K562 (cell line): ENCODE data around the gene GINS2. TPM values are rescaled to one million over a fixed set of nuclear protein-coding genes. Genes with fewer than 3 reads are reported as not detected.

ENCODE experiments used
- ARHGAP35 ChIP-seq: fragments of 450-650 bp; IDR thresholded peaks from 2 replicates; pipeline ENCODE4 v1.6.1; 2018; ENCODE audit not compliant: partially characterized antibody
- BCOR ChIP-seq: fragments of 450-650 bp; IDR thresholded peaks from 2 replicates; pipeline ENCODE4 v1.6.1; 2016
- CEBPB ChIP-seq: fragments of 450-650 bp; IDR thresholded peaks from 2 replicates; pipeline ENCODE4 v1.6.1; 2016; ENCODE audit warnings: missing genetic modification characterization, missing compliant biosample characterization
- ELF1 ChIP-seq: fragments of 200-800 bp; sonication (Bioruptor generic); IDR thresholded peaks from 2 replicates; pipeline ENCODE4 v1.6.1; 2016; ENCODE audit warnings: missing genetic modification characterization, missing compliant biosample characterization
- FOXA3 ChIP-seq, 2 experiments: fragments of 450-650 bp in 1 of 2; sonication (generic) in 1 of 2; formaldehyde crosslinking; IDR thresholded peaks in 1 of 2; conservative IDR thresholded peaks in 1 of 2; 2 replicates each; pipeline versions ENCODE4 v1.4.0 to v1.8.0; 2020 to 2022; ENCODE audit warnings: mild to moderate bottlenecking in 2 of 2, missing genetic modification reagents in 1 of 2
- FOXP1 ChIP-seq: sonication (generic); formaldehyde crosslinking; IDR thresholded peaks from 2 replicates; pipeline ENCODE4 v1.8.0; 2022; ENCODE audit warnings: mild to moderate bottlenecking, missing genetic modification reagents
- GATAD2B ChIP-seq: fragments of 450-650 bp; IDR thresholded peaks from 2 replicates; pipeline ENCODE4 v1.6.1; 2017; ENCODE audit warnings: mild to moderate bottlenecking, borderline replicate concordance
- MAFG ChIP-seq: fragments of 450-650 bp; conservative IDR thresholded peaks from 2 replicates; pipeline ENCODE4 v1.6.1; 2016; ENCODE audit warnings: missing genetic modification characterization, missing compliant biosample characterization
- RAD21 ChIP-seq, 2 experiments: fragments of 250-450 bp in 1 of 2; fragments of 450-650 bp in 1 of 2; sonication (Bioruptor Pico) in 1 of 2; formaldehyde crosslinking in 1 of 2; IDR thresholded peaks in 1 of 2; conservative IDR thresholded peaks in 1 of 2; 2 replicates each; pipeline versions ENCODE4 v1.4.0 to v1.8.0; 2020 to 2022; ENCODE audit warnings: mild to moderate bottlenecking in 2 of 2, moderate library complexity in 1 of 2
- SIN3A ChIP-seq, 2 experiments: fragments of 150-350 bp in 1 of 2; IDR thresholded peaks; 2 replicates each; pipeline ENCODE4 v1.6.1; 2011 to 2016; ENCODE audit warnings: borderline replicate concordance in 2 of 2, low read depth in 2 of 2, low read length in 2 of 2, mild to moderate bottlenecking in 2 of 2, moderate library complexity in 2 of 2; ENCODE audit not compliant: control insufficient read depth in 1 of 2
- SRF ChIP-seq, 2 experiments: fragments of 250-450, 450-650 bp in 1 of 2; sonication (Bioruptor Pico) in 1 of 2; sonication (generic) in 1 of 2; formaldehyde crosslinking; IDR thresholded peaks; 2 replicates each; pipeline versions ENCODE4 v1.5.0 to v1.5.1; 2020 to 2022; ENCODE audit warnings: mild to moderate bottlenecking in 1 of 2, missing genetic modification reagents in 1 of 2
- SRSF7 ChIP-seq: fragments of 200-400 bp; formaldehyde crosslinking; optimal IDR thresholded peaks from 2 replicates; pipeline ENCODE3; 2017; ENCODE audit warnings: mild to moderate bottlenecking, low read depth, low read length
- TCF3 ChIP-seq: sonication (generic); formaldehyde crosslinking; IDR thresholded peaks from 2 replicates; pipeline ENCODE4 v1.4.0; 2020; ENCODE audit warnings: mild to moderate bottlenecking, missing genetic modification reagents
- XRCC5 ChIP-seq: fragments of 200-400 bp; formaldehyde crosslinking; IDR thresholded peaks from 2 replicates; pipeline ENCODE4 v1.6.1; 2017; ENCODE audit warnings: low read depth, mild to moderate bottlenecking, low read length
- ZNF764 ChIP-seq: fragments of 250-450 bp; sonication (Bioruptor Pico); IDR thresholded peaks from 2 replicates; pipeline ENCODE4 v1.4.0; 2020; ENCODE audit warnings: low read depth, mild to moderate bottlenecking, moderate library complexity
- polyA plus RNA-seq, 8 experiments: library from polyadenylated mRNA; depleted of rRNA in 4 of 8; stranded (reverse) in 5 of 8; unstranded in 3 of 8; fragments of >200 nt; fragmentation: Nextera tagmentation in 2 of 8; fragmentation: Illumina TruSeq in 1 of 8; extraction: Ambion mirVana in 2 of 8; extraction: Trizol in 1 of 8; gene quantifications; 2 replicates each; pipeline versions ENCODE4 v1.2.1 to v1.2.3, GENCODE V29; 2011 to 2014; ENCODE audit warnings: inconsistent platforms in 1 of 8, missing spikeins in 1 of 8
- total RNA-seq, 7 experiments: library from RNA; depleted of rRNA in 6 of 7; stranded (reverse); fragments of >200 nt in 6 of 7; fragmentation: Illumina TruSeq in 2 of 7; extraction: Trizol in 2 of 7; gene quantifications; 2 replicates each; pipeline versions ENCODE4 v1.2.1 to v1.2.3, GENCODE V29; 2011 to 2021; ENCODE audit warnings: low replicate concordance in 1 of 7
- TF ChIP-seq, protein P1 (sequence below), 2 experiments: IDR thresholded peaks in 1 of 2; conservative IDR thresholded peaks in 1 of 2; 2 replicates each; pipeline ENCODE4 v1.6.1; 2016; ENCODE audit warnings: low read depth in 2 of 2, mild to moderate bottlenecking in 1 of 2, missing compliant biosample characterization in 1 of 2, missing genetic modification characterization in 1 of 2, moderate library complexity in 1 of 2
- TF ChIP-seq, protein P2 (sequence below): fragments of 450-650 bp; formaldehyde crosslinking; IDR thresholded peaks from 2 replicates; pipeline ENCODE4 v1.4.0; 2022; ENCODE audit warnings: missing genetic modification characterization

Gene GINS2
- total and polyA plus RNA-seq, 9 of the 15 experiments (the other 6 are each of a cell fraction or from before 2014, with no cell fraction given): 40.4 to 76.2 (median 44.6) TPM

DNA sequence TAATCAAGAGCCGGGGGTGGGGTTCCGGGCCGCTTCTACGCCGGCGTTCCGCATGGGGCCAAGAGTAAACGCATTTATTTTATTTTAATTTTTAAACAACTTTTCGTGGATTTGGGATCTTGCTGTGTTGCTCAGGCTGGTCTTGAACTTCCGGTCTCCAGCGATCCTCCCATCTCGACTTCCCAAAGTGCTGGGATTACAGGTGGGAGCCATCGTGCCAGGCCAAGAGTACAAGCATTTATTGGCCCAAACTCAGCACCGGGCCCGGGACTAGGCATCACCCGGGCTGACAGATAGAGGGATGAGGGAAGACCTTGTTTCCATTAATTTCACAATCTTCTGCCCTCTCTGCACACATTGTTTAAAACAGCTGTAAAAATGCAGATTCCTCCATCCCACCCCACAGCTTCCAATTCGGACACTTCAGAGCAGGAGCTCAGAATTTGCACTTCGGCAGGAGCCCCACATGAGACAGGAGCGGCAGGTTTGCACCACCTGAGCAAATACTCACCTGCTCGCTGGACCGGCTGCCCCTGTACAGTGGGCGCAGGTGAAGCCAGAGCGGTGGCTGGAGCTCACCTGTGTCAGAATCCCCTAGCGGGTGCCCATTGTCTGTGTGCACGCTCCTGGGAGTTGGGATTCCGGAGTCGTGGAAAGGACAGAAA, 663 bp upstream of the GINS2 start (continued):
- TF ChIP-seq, protein P1, sequence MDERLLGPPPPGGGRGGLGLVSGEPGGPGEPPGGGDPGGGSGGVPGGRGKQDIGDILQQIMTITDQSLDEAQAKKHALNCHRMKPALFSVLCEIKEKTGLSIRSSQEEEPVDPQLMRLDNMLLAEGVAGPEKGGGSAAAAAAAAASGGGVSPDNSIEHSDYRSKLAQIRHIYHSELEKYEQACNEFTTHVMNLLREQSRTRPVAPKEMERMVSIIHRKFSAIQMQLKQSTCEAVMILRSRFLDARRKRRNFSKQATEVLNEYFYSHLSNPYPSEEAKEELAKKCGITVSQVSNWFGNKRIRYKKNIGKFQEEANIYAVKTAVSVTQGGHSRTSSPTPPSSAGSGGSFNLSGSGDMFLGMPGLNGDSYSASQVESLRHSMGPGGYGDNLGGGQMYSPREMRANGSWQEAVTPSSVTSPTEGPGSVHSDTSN (CRISPR knock-in tag; IDR thresholded peaks at IDR 0.05; ENCODE audit: low read depth): no peak
- TF ChIP-seq, protein P1 (tag; conservative IDR thresholded peaks at IDR 0.05; ENCODE audit: low read depth): no peak
- no peak for TF ChIP-seq ARHGAP35
- no peak for TF ChIP-seq RAD21 (CRISPR knock-in tag; conservative IDR thresholded peaks at IDR 0.05 in 1 of 2, IDR thresholded peaks at IDR 0.05 in 1 of 2)
- no peak for TF ChIP-seq GATAD2B
- TF ChIP-seq, protein P2, sequence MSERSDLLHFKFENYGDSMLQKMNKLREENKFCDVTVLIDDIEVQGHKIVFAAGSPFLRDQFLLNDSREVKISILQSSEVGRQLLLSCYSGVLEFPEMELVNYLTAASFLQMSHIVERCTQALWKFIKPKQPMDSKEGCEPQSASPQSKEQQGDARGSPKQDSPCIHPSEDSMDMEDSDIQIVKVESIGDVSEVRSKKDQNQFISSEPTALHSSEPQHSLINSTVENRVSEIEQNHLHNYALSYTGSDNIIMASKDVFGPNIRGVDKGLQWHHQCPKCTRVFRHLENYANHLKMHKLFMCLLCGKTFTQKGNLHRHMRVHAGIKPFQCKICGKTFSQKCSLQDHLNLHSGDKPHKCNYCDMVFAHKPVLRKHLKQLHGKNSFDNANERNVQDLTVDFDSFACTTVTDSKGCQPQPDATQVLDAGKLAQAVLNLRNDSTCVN (CRISPR knock-in tag): no peak
- no peak for TF ChIP-seq MAFG (tag)
- 0 out of 2 replicates have a peak, but pooled peaks have one; percentile 14 for TF ChIP-seq ELF1
- TF ChIP-seq BCOR: 0 out of 2 replicates have a peak, but pooled peaks have one; percentile 33
- no peak for TF ChIP-seq FOXP1 (CRISPR knock-in tag)
- TF ChIP-seq ZNF764 (CRISPR knock-in tag): no peak
- TF ChIP-seq CEBPB (tag): peak; percentile 46
- no peak for TF ChIP-seq SRSF7
- TF ChIP-seq SRF (CRISPR knock-in tag; IDR thresholded peaks at IDR 0.05): no peak
- no peak for TF ChIP-seq XRCC5
- TF ChIP-seq SIN3A (IDR thresholded peaks at IDR 0.05; ENCODE audit: borderline replicate concordance in 2 of 2, control insufficient read depth in 1 of 2, low read depth in 2 of 2, low read length in 2 of 2): peak in 1 of 2 experiments; percentile 3; a peak in 1 of 4 replicates
- no peak for TF ChIP-seq TCF3 (CRISPR knock-in tag)
- TF ChIP-seq FOXA3 (CRISPR knock-in tag; conservative IDR thresholded peaks at IDR 0.05 in 1 of 2, IDR thresholded peaks at IDR 0.05 in 1 of 2): no peak
